HG03469 (cell line): ENCODE measurements around the gene USP24.
"Not testable (repeated sequence)": the region's sequence is repeated elsewhere in the genome, so short reads cannot be mapped to it uniquely, and the experiment has no call there.

Source experiments
- ATAC-seq: cut with Tn5 transposase; IDR thresholded peaks from one replicate; pipeline ENCODE4 v1.9.1; 2021; ENCODE audit warnings: mild to moderate bottlenecking, moderate library complexity, moderate number of reproducible peaks; ENCODE audit not compliant: unreplicated experiment

USP24 gene

DNA sequence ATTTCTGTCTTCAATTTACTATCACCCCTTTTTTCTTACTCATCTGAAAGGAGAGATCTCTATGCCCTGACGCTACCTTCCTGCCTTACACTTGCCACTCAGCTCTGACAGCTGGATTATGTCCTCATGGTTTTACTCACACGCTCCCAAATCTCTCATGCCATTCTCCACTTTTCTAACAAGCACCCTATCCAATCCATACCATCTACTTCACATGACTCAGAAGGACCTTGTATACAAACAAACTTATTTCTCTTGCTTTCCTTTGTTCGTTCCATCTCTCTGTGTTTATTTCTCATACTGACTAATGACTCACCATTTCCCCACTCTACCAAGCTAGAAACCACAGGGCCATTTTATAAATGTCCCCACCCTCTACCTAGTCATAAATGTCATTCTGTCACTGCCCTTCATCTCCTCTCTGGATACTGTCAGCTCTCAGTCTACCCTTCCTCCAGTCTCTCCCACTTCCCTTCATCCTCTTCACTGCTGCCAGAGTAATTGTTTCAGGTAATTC is 87.3 kb downstream of the USP24 start:
- ATAC-seq, result peak; percentile 57

DNA sequence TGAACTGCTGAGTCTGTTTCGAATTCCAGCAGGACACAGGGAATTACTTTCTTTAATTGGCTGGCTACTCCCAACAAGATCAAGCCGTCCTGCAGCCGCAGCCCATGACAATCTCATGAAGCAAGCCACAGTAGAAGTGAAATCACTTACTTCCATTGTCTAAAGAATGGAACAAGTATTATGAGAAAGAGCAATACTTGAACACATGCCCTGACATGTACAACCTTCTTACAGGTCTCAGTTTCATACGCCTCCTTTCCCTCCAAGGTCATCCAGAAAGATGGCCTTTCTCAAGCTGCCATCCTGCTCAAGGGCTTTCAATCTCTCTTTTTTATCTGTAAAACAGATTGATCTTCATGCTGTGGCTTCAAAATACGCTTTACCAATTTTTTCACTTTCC is 90.7 kb downstream of the USP24 start:
- no peak for ATAC-seq

DNA sequence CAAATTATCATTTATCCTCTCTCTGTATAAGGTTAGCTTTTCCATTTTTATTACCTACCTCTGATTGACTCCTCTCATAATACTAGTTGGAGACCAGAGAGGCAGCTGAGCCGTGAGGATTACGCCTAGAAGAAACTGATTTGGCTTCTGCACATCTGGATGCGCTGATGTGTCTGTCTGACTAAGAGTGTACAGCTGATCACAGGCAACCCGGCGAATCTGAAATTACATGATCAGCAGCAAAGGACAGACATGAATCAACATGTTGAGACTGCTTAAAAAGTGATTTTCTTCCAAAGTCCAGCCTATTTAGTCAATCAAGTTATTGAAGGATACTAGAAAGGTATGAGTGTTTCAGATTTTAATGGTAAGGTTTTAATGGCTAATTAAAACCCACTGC is 94.6 kb downstream of the USP24 start:
- no peak for ATAC-seq

DNA sequence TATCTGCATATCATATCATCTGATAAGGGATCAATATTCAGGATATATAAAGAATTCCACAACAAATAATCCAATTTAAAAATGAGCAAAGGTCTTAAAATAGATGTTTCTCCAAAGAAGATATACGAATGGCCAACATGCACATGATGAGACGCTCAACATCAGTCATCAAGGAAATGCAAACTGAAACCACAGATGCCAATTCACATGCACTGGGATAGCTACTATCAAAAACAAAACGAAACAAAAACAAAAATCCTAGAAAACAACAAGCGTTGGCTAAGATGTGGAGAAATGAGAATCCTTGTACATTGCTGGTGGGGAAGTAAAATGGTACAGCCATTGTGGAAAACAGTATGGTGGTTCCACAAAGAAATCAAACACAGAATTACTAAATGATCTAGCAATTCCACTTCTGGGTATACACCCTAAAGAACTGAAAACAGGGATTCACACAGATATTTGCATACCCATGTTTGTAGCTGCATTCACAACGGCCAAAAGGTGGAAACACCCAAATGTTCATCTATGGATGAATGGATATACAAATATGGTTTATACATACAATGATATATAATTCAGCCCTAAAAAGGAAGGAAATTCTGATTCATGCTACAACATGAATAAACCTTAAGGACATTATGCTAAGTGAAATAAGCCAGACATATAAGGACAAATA is 96.4 kb downstream of the USP24 start:
- ATAC-seq, result no peak

DNA sequence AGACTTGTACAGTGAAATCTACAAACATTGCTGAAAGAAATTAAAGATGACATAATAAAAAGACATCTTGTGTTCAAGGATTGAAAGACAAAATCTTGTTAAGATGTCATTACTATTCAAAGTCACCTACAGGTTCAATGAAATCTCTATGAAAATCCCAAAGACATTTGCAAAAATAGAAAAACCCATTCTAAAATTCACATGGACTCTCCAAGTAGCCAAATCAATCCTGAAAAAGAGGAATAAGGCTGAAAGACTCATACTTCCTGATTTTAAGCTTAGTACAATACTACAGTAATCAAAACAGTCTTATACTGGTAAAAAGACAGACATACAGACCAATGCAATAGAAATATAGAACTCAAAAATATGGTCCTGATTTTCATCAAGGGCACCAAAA is 97.2 kb downstream of the USP24 start:
- no peak for ATAC-seq

DNA sequence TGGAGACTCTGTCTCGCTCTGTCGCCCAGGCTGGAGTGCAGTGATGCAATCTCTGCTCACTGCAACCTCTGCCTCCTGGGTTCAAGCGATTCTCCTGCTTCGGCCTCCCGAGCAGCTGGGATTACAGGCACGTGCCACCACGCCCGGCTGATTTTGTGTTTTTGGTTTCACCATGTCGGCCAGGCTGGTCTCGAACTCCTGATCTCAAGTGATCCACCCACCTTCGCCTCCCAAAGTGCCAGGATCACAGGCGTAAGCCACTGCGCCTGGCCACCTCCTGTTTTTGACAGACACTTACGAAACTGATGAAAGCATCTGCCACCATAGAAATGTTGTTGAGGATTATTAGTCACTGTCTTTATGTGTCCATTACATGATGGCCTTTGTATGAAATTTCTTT is 106.2 kb downstream of the USP24 start:
- not testable (repeated sequence) for ATAC-seq

DNA sequence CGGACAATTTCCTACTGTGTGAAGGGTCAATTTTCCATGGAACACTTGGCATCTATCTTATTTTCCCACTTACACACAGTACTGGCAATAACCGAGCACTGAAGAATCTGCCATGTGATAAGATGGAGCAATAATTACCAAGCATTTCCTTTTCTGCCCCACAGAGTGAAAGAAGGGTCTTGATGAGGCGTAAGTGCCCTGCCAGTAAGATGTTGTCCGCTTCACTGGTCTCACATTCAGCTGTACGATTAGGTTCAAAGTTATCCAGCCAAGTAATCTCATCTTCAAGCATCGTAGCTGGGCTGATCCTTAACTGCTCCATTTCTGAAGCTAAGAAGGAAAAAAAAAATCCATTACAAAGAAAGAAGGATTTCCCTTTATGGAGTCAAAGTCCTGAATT is 108.1 kb downstream of the USP24 start:
- no peak for ATAC-seq

DNA sequence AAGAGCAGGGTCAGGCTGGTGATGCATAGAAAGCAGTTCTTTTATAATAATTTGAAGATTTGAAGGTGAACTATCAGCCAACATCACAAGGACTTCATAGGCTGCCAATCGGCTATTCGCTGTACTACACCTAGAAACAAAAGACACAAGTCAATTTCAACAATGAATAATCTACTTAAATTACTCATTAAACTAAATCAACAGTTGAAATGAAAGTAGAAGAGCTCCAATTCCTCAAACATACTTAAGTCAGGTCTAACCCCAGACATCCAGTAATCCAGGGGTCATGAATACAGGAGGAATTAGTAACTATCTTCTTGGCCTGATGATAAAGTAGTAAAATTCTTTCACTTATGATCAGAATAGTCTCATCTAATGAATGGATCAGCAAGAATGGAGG is 111.3 kb downstream of the USP24 start:
- ATAC-seq, result no peak

DNA sequence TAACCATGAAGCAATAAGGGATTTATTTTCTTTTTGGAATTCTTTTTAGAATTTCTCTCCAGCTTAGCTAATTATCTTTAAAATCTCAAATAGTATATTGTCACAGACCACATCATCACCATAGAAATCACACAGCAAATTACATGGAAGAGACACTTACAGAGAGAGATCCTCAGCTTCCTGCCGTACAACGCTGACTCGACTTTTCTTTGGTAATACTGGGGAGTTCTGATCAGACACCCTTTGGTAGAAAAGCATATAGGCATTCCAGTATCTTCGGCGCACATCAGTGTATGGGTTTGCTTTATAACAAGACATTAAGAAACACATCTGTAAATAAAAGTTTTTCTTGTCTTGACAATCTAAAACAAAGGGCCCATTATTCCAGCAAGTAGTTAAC is 120.1 kb downstream of the USP24 start:
- ATAC-seq, result no peak

DNA sequence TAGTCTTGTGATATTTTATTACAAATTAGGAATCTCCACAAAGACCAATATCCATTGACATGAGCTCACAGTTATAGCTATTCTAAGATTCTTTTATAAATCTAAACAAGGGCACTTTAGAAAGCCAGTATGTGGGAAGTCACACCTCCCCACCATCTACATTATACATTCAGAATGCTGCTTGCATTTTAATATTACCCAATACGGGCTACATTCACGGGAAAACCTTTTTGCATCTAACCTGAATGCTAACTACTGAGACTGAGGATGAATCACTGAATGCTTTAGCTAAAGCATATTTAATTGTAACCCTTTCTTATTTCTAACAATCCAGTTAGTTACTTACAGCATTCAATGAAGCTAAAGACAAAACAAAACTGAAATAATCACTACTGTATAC is 122.7 kb downstream of the USP24 start:
- ATAC-seq, result no peak

DNA sequence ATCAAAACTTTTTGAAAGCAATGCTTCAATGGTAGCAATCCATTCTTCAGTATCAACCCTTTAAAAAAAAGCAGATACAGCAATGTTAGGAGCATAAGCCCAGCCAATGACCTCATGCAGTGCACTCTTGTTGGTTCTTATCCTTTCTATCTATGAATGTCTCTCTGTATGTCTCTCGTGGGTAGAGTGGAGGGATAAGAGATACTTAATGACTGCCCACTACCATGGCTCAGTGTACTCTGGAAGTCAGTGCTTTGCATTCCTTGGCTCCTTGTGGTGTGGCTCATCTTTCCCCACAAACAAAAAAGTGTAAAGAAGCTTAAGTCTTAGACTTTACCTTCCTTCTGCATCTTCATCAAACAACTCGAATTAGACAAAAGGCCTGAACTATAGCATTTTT is 125.5 kb downstream of the USP24 start:
- no peak for ATAC-seq

DNA sequence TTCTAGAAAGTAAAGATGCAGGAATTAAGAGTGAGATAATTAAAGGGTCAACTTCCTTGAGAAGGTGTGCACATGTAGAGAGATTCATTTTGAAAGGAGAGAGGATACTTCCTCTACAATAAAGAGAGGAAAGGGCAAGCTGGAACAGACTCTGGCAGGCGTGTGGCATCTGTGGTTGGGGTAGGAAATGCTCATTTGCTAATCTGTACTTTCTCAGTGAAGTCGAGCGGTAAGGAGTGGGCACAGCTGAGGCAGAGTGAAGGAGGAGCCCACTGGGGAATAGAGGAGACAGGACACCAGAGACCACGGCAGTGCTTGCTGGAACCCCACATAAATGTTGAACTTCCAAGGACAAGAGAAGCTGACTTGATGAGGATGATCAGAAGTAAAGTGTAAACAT is 126.8 kb downstream of the USP24 start:
- no peak for ATAC-seq

DNA sequence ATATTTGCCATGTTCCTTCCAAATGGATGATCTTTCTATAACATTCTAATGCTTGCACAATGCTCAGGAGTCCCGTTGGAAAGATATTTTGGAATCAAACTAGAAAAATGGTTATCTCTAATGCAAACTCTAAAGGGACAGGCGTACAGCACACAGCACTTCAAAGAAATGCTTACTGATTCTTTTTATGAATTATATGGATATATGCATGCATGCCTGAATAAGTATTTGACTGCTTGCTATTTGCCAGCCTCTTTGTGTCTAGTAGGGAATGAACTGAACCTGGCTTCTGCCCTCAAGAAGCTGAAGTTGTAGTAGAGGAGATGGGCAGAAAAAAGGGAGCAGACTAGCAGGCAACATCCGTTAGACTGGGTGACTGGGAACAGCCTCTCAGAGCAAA is 127.7 kb downstream of the USP24 start:
- ATAC-seq, result no peak

DNA sequence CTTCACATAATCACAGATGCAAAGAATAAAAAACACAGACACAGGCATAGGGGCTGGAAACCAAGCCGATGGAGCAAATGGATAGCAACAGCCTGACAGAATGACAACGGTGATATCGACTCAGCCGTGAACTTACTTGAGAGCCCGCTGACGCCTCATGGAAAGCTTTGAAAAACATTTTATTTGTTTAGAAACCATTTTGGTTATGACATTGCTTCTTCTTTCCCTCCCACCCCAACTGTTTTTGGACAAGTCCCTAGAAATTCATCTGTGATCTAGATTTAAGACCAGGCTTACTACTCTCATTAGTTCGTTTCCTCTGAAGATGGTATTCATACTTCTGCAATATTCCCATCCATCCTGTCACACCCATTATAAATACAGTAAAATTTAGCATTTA is 130.9 kb downstream of the USP24 start:
- ATAC-seq, result no peak

DNA sequence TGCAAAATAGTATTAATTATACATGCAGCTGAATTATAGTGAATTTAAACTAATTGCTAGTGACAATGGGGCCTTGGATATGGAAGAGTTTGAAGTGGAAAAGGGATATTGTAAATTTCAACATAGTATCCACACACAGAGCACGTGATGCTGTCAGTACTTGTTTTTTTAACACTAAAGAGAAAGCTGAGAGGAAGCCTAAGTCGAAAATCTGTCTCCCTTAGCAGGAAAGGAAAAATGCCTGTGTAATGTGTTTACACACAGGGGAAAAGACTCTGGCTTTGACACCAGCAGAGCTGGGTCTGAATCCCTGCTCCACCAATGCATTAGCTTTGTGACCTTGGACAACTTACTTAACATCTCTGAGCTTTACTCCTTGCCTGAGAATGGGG is 133.3 kb downstream of the USP24 start:
- no peak for ATAC-seq

DNA sequence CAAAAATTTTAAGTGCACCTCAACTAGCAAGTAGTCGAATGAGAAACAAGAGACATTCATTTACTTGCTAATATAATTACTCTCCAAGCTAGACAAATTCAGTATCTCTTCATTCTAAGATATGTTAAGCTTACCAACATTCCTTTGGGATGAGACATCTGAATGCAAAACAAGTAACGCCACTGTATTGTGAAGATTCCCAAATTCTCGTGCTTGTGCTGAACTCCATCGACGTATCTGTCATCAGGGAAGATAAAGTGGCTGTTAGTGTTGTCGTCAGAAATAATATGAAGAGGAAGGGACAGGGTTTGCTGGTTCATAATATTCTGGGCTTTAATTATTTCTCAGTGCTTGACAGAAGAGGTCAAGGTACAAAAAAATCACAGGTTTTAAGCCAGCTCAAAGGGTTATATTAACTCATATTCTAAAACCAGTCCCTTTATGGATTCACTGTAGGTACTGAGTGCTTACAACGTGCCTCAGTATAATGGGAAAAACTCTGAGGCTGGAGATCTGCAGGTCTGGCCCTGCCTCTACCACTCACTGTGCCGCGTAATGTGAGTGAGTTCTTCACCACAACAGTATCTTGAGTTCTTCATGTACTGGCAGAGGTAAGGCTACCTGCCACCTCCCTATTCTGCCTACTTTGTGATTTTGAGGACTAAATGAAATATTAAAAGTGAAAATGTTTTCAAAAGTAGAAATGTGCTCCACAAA is 133.8 kb downstream of the USP24 start:
- no peak for ATAC-seq

DNA sequence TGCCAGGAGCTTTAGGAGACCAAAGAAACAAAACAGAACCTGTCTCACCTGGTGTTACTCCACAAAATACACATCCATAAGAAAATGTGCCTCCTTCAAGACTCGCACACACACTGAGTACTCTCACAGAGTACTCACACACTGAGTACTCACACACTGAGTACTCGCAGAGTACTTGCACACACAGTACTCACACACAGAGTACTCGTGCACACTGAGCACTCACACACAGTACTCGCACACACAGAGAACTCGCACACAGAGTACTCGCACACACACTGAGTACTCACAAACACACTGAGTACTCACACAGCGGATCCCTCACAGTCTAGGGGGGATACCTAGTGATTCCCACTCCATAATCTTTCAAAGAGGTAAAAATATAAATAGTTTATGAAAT is 135.5 kb downstream of the USP24 start:
- no peak for ATAC-seq

DNA sequence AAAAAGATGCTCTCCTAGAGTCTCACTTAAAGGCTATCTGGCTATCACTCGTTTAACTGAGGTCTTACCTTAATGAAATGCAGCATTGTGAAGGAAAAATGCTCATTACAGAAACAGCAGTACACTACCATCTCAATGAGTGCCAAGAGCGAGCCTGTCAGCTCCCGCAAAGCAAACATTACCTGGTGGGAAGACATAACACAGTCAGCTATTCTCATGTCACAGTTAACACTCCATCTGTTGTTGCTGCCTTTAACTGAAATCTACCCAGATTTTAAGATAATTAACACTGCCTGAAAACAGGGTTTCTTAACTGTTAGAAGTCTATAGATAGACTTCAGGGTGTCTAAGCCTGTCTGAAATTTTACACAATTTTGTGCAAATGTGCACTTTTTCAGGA is 136.7 kb downstream of the USP24 start:
- no peak for ATAC-seq

DNA sequence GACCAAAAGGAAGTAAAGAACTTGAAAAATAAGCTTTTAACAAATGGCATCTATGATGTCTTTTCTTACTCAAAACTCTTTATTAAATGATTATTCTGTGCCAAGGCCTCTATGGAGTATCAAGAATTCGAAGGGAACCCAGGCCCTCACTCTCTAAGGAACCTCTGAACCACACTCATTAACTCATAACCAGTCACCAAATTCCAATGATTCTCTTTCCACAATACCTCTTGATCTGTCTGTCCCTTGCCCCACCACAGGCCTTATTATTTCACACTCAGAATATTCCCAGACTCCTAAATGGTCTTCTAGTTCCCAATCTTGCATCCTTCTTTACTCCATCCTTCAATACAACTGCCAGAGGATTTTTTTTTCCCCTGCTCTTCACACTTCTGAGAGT is 138.8 kb downstream of the USP24 start:
- ATAC-seq, result no peak

DNA sequence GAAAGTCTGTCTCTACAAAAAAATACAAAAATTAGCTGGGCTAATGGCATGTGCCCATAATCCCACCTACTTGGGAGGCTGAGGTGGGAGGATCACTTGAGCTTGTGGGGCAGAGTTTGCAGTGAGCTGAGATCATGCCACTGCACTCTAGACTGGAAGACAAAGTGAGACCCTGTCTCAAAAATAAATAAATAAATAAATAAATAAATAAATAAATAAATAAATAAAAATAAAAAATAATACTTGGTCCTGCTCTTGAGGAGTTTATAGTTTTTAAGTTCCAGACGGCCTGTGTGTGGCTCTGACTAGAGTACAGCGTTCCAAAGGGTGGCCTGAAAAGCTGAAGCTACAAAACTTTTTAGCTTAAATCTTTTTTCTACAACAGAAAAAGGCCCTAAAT is 140.7 kb downstream of the USP24 start:
- no peak for ATAC-seq

DNA sequence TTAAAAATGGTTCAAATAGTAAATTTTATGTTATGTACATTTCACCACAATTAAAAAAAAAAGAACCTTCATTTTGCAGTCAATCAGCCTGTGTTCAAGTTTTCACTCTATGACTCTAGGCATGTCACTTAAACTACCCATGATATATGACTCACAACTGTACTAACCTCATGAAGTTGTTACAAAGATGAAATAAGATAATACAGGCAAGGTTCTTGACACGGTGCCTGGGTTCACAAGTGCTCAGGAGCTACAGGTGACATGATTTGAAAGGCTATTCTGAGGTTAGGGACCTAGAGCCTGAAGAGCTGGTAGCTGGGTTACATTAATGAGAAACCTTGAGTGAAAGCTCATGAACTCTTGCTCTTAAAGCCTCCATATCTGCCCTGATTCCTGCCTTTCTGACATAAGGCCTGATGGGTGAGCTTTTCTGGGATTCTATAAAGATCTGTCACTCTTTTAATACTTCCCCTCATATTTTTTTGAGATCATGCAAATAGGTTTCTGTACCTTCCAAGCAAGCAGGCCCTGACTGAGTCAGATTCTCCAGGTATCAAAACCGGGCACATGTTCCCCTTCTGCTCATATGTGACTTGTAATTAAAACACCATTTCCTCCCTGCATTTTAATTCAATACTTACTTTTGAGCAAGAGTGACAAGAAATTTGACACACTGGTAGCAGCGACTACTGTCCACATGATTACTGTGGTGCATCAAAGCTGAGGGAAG is 141.8 kb downstream of the USP24 start:
- ATAC-seq, result peak; percentile 52

DNA sequence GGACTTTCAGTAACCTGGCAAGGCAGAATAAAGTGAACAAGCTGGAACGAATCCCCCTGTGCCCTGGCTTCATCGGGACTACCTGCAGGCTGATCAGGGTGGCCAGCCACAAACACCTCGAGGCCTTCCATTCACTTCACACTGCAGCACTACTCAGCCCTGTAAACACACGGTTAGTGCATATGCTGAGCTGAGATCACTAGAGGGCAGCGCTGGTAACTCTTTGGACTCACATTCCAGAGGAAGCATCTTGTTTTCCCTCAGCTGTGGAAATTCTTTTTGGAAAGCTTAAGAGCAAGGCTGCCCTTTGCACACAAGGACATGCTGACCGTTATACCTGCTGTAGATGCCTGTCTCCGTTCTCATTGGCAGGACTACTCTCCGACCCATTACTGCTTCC is 143.7 kb downstream of the USP24 start:
- no peak for ATAC-seq
